ENCODE data around the gene MCM7.

DNA sequence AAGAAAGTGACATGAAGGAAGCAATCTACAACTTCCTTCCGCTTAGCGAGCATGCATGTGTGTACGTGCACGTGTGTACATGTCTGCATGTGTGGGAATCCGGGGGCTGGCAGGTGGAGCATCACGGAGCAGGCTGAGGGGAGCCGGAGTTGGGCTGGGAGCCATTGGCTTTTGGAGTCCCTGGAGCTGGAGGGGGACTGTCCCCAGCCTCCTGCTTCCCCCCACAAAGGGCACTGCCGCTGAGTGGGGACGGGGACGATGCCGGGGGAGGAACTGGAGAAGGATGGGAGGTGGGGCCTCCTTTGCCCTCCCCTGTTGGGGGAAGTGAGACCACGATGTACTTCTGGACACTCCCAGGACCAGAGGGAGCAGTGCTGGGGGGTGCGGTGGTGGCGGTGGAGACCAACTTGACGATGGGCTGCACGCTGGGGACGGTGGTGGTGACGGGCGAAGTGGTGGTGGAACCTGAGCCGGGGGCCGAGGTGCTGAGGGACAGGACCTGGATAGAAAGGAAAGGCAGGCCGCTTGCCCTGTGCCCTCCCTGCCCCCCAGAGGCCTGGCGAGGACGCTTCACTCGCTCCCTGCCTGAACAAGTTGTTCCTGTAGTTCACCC, 6.0 kb upstream of the MCM7 start:
- TF ChIP-seq, protein P1, sequence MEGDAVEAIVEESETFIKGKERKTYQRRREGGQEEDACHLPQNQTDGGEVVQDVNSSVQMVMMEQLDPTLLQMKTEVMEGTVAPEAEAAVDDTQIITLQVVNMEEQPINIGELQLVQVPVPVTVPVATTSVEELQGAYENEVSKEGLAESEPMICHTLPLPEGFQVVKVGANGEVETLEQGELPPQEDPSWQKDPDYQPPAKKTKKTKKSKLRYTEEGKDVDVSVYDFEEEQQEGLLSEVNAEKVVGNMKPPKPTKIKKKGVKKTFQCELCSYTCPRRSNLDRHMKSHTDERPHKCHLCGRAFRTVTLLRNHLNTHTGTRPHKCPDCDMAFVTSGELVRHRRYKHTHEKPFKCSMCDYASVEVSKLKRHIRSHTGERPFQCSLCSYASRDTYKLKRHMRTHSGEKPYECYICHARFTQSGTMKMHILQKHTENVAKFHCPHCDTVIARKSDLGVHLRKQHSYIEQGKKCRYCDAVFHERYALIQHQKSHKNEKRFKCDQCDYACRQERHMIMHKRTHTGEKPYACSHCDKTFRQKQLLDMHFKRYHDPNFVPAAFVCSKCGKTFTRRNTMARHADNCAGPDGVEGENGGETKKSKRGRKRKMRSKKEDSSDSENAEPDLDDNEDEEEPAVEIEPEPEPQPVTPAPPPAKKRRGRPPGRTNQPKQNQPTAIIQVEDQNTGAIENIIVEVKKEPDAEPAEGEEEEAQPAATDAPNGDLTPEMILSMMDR (IDR thresholded peaks at IDR 0.05): no peak
- TF ChIP-seq EZH2phosphoT487 (IDR thresholded peaks at IDR 0.05): no peak
- no peak for TF ChIP-seq EZH2 (IDR thresholded peaks at IDR 0.05)

All from neural progenitor cell (in vitro differentiated cells).